K562 (cell line): ENCODE measurements around the gene ANKRD33. TPM values are rescaled to one million over a fixed set of nuclear protein-coding genes. Genes with fewer than 3 reads are reported as not detected.

Source experiments
- ELF1 ChIP-seq: fragments of 200-800 bp; sonication (Bioruptor generic); IDR thresholded peaks from 2 replicates; pipeline ENCODE4 v1.6.1; 2016; ENCODE audit warnings: missing genetic modification characterization, missing compliant biosample characterization
- MAZ ChIP-seq, 2 experiments: fragments of 450-650 bp in 1 of 2; sonication (generic) in 1 of 2; formaldehyde crosslinking; IDR thresholded peaks in 1 of 2; conservative IDR thresholded peaks in 1 of 2; 2 replicates each; pipeline versions ENCODE4 v1.4.0 to v1.5.0; 2020; ENCODE audit warnings: mild to moderate bottlenecking in 1 of 2, missing genetic modification reagents in 1 of 2
- MYNN ChIP-seq, 2 experiments: sonication (generic); formaldehyde crosslinking in 1 of 2; IDR thresholded peaks; 2 replicates each; pipeline versions ENCODE4 v1.5.0 to v1.6.1; 2016 to 2020; ENCODE audit warnings: antibody characterized with exemption in 1 of 2, missing genetic modification reagents in 1 of 2
- NCOA1 ChIP-seq: fragments of 450-650 bp; IDR thresholded peaks from 2 replicates; pipeline ENCODE4 v1.6.1; 2016; ENCODE audit warnings: low read depth
- NR1H2 ChIP-seq: sonication (generic); formaldehyde crosslinking; IDR thresholded peaks from 2 replicates; pipeline ENCODE4 v1.4.0; 2020; ENCODE audit warnings: mild to moderate bottlenecking, missing genetic modification reagents
- NR2F6 ChIP-seq: fragments of 450-650 bp; formaldehyde crosslinking; IDR thresholded peaks from 2 replicates; pipeline ENCODE4 v1.4.0; 2020; ENCODE audit warnings: mild to moderate bottlenecking
- PREB ChIP-seq: sonication (generic); formaldehyde crosslinking; IDR thresholded peaks from 2 replicates; pipeline ENCODE4 v1.8.1; 2023; ENCODE audit warnings: mild to moderate bottlenecking, missing genetic modification reagents
- REST ChIP-seq, 2 experiments: fragments of 450-650 bp; formaldehyde crosslinking in 1 of 2; IDR thresholded peaks; 2 replicates each; pipeline versions ENCODE4 v1.4.0 to v1.6.1; 2014 to 2020; ENCODE audit warnings: mild to moderate bottlenecking in 2 of 2, borderline replicate concordance in 1 of 2, low read depth in 1 of 2
- RREB1 ChIP-seq: fragments of 250-450 bp; sonication (Bioruptor Pico); IDR thresholded peaks from 2 replicates; pipeline ENCODE4 v1.4.0; 2020
- ZNF232 ChIP-seq: sonication (generic); formaldehyde crosslinking; IDR thresholded peaks from 2 replicates; pipeline ENCODE4 v1.8.0; 2022; ENCODE audit warnings: mild to moderate bottlenecking, missing genetic modification reagents
- ZNF316 ChIP-seq: fragments of 450-650 bp; IDR thresholded peaks from 2 replicates; pipeline ENCODE4 v1.6.1; 2016
- ZNF583 ChIP-seq: fragments of 250-450 bp; sonication (Bioruptor Pico); IDR thresholded peaks from 2 replicates; pipeline ENCODE4 v1.4.0; 2020
- polyA plus RNA-seq, 8 experiments: library from polyadenylated mRNA; depleted of rRNA in 4 of 8; stranded (reverse) in 5 of 8; unstranded in 3 of 8; fragments of >200 nt; fragmentation: Nextera tagmentation in 2 of 8; fragmentation: Illumina TruSeq in 1 of 8; extraction: Ambion mirVana in 2 of 8; extraction: Trizol in 1 of 8; gene quantifications; 2 replicates each; pipeline versions ENCODE4 v1.2.1 to v1.2.3, GENCODE V29; 2011 to 2014; ENCODE audit warnings: inconsistent platforms in 1 of 8, missing spikeins in 1 of 8
- total RNA-seq, 7 experiments: library from RNA; depleted of rRNA in 6 of 7; stranded (reverse); fragments of >200 nt in 6 of 7; fragmentation: Illumina TruSeq in 2 of 7; extraction: Trizol in 2 of 7; gene quantifications; 2 replicates each; pipeline versions ENCODE4 v1.2.1 to v1.2.3, GENCODE V29; 2011 to 2021; ENCODE audit warnings: low replicate concordance in 1 of 7

Gene ANKRD33
- total and polyA plus RNA-seq, 9 of the 15 experiments (the other 6 are each of a cell fraction or from before 2014, with no cell fraction given): 0.04 to 0.11 (median 0.07) TPM; not detected in 4

GRCh38 chr12:51886021-51886710 lies 1.7 kb upstream of the ANKRD33 start (continued):
- TF ChIP-seq RREB1 (CRISPR knock-in tag) (no peak), ELF1 (tag) (peak; percentile 68; the same call in 1 of the 2 replicates), NCOA1 (no peak), ZNF232 (CRISPR knock-in tag) (no peak), MYNN (IDR thresholded peaks at IDR 0.05) (no peak), MYNN (CRISPR knock-in tag; IDR thresholded peaks at IDR 0.05) (no peak), ZNF583 (CRISPR knock-in tag) (peak; percentile 73; the same call in 1 of the 2 replicates), MAZ (CRISPR knock-in tag; conservative IDR thresholded peaks at IDR 0.05 in 1 of 2, IDR thresholded peaks at IDR 0.05 in 1 of 2) (0 out of 4 replicates have a peak, but pooled peaks of 1 of the 2 experiments have one; percentile 20), NR1H2 (CRISPR knock-in tag) (no peak), NR2F6 (CRISPR knock-in tag) (no peak), REST (IDR thresholded peaks at IDR 0.05; ENCODE audit: borderline replicate concordance) (peak; percentile 28; the same call in 1 of the 2 replicates), REST (CRISPR knock-in tag; IDR thresholded peaks at IDR 0.05; ENCODE audit: low read depth) (no peak), ZNF316 (no peak), PREB (CRISPR knock-in tag) (no peak)
